IPS-18c (cell line): ENCODE results near the gene DHDDS.

ENCODE experiments used
- H3K4me3 ChIP-seq: 2 replicates; pipeline ENCODE4 v1.7.0; 2013; ENCODE audit warnings: low read depth, mild to moderate bottlenecking, low read length, moderate library complexity; ENCODE audit not compliant: insufficient read depth
- H3K9me3 ChIP-seq: one replicate; pipeline ENCODE4 v1.6.1; 2013; ENCODE audit warnings: mild to moderate bottlenecking, low read length, moderate library complexity; ENCODE audit not compliant: control insufficient read depth, insufficient read depth

DHDDS gene

GRCh38 chr1:26470878-26471497 lies 38.9 kb downstream of the DHDDS start:
- Histone ChIP-seq H3K9me3 (no peaks in the 10 kb centered on the region), H3K4me3 (peak overlapping the region; percentile 74)

- Histone ChIP-seq H3K9me3 (no peaks in the 10 kb centered on the region), H3K4me3 (peak overlapping the region; percentile 74)
Observed at GRCh38 chr1:26471498-26472319, 39.6 kb downstream of the DHDDS start.

- H3K4me3 ChIP-seq: peak within 1 kb of the TSS; percentile 93
- no peaks in the 10 kb centered on the region for H3K9me3 ChIP-seq
Observed at GRCh38 chr1:26472320-26472900, 40.3 kb downstream of the DHDDS start, which contains the start of gene HMGN2. HMGN2 (plus strand) TSS chr1:26472440; CDS start chr1:26472613, 173 bp downstream.

GRCh38 chr1:26472901-26473845 lies 41.1 kb downstream of the DHDDS start:
- no peaks in the 10 kb centered on the region for H3K9me3 ChIP-seq
- H3K4me3 ChIP-seq: peak overlapping the region; percentile 93

GRCh38 chr1:26474818-26475217 lies 42.7 kb downstream of the DHDDS start:
- H3K4me3 ChIP-seq: no peak overlapping the region
- no peaks in the 10 kb centered on the region for H3K9me3 ChIP-seq

GRCh38 chr1:26475989-26476388 lies 43.9 kb downstream of the DHDDS start:
- H3K4me3 ChIP-seq: no peak overlapping the region
- no peaks in the 10 kb centered on the region for H3K9me3 ChIP-seq

- Histone ChIP-seq H3K4me3 (no peak overlapping the region), H3K9me3 (no peaks in the 10 kb centered on the region)
Observed at GRCh38 chr1:26476958-26477357, 44.8 kb downstream of the DHDDS start.

GRCh38 chr1:26477446-26478152 lies 45.5 kb downstream of the DHDDS start:
- no peaks in the 10 kb centered on the region for H3K9me3 ChIP-seq

GRCh38 chr1:26478159-26478558 lies 46.0 kb downstream of the DHDDS start:
- Histone ChIP-seq H3K4me3 (no peak overlapping the region), H3K9me3 (no peaks in the 10 kb centered on the region)

More at GRCh38 chr1:26477446-26478152, 45.5 kb downstream of the DHDDS start:
- no peak overlapping the region for H3K4me3 ChIP-seq

GRCh38 chr1:26478988-26479387 lies 46.9 kb downstream of the DHDDS start:
- H3K9me3 ChIP-seq: no peaks in the 10 kb centered on the region
- H3K4me3 ChIP-seq: no peak overlapping the region

GRCh38 chr1:26482921-26483320 lies 50.8 kb downstream of the DHDDS start:
- Histone ChIP-seq H3K4me3 (no peak overlapping the region), H3K9me3 (no peaks in the 10 kb centered on the region)

GRCh38 chr1:26483980-26484379 lies 51.9 kb downstream of the DHDDS start:
- no peaks in the 10 kb centered on the region for H3K9me3 ChIP-seq
- no peak overlapping the region for H3K4me3 ChIP-seq

GRCh38 chr1:26490155-26490554 lies 58.0 kb downstream of the DHDDS start:
- H3K9me3 ChIP-seq: no peaks in the 10 kb centered on the region

GRCh38 chr1:26493267-26493666 lies 61.1 kb downstream of the DHDDS start:
- Histone ChIP-seq H3K4me3 (no peak overlapping the region), H3K9me3 (no peaks in the 10 kb centered on the region)

More at GRCh38 chr1:26490155-26490554, 58.0 kb downstream of the DHDDS start:
- no peak overlapping the region for H3K4me3 ChIP-seq

GRCh38 chr1:26493938-26494337 lies 61.8 kb downstream of the DHDDS start:
- no peak overlapping the region for H3K4me3 ChIP-seq
- H3K9me3 ChIP-seq: no peaks in the 10 kb centered on the region

- no peak overlapping the region for H3K4me3 ChIP-seq
- H3K9me3 ChIP-seq: no peaks in the 10 kb centered on the region
Observed at GRCh38 chr1:26496861-26497260, 64.7 kb downstream of the DHDDS start.
